Esophagus squamous epithelium (tissue), 5 donors: ENCODE data around the gene PLA2R1. TPM values are rescaled to one million over a fixed set of nuclear protein-coding genes. Genes with fewer than 3 reads are reported as not detected.
A peak's percentile ranks its signal among the peaks of the same experiment; 100 is the strongest.

Experiments used
- DNase-seq: peaks from one replicate; lab custom pipeline; 2025; lab: John Stamatoyannopoulos, UW
- H3K27ac ChIP-seq, 4 donors: fragments of 200-600 bp; sonication (generic); one replicate each; pipeline ENCODE4 v1.5.1; 2016 to 2019; ENCODE audit warnings: mild to moderate bottlenecking in 1 of 4
- H3K27me3 ChIP-seq, 4 donors: fragments of 200-600 bp; sonication (generic); 1 replicate in 3 of 4; 2 replicates in 1 of 4; pipeline versions ENCODE4 v1.5.1 to v1.6.0; 2017 to 2021; ENCODE audit warnings: antibody characterized with exemption in 1 of 4
- H3K36me3 ChIP-seq, 3 donors: fragments of 200-600 bp; sonication (generic); one replicate each; pipeline ENCODE4 v1.5.1; 2016 to 2019
- H3K4me1 ChIP-seq, 3 donors: fragments of 200-600 bp; sonication (generic); one replicate each; pipeline ENCODE4 v1.5.1; 2017 to 2019
- H3K4me3 ChIP-seq, 4 donors: fragments of 200-600 bp; sonication (generic); 1 replicate in 3 of 4; 2 replicates in 1 of 4; pipeline ENCODE4 v1.5.1; 2016 to 2019; ENCODE audit warnings: mild to moderate bottlenecking in 2 of 4, moderate library complexity in 1 of 4
- H3K9me3 ChIP-seq, 3 donors: fragments of 200-600 bp; sonication (generic); one replicate each; pipeline ENCODE4 v1.5.1; 2016 to 2019
- POLR2A ChIP-seq, 4 donors: fragments of 450-650 bp; IDR thresholded peaks; one replicate each; pipeline ENCODE4 v1.6.1; 2017; ENCODE audit warnings: antibody characterized with exemption in 4 of 4, mild to moderate bottlenecking in 4 of 4, moderate library complexity in 3 of 4
- WGBS, 2 donors: methylation state at CpG; one replicate each; pipeline ENCODE4 v1.1.5; 2018; 5-methylcytosine and 5-hydroxymethylcytosine counted together
- intact Hi-C: fragments of 100-400 bp; cut with DNase I; formaldehyde crosslinking; loops from one replicate; pipeline ENCODE4 v1.15.0; 2022
- total RNA-seq, 4 donors: library from RNA; depleted of rRNA; stranded (reverse); fragments of >200 nt; gene quantifications; one replicate each; pipeline ENCODE4 v1.1.0, GENCODE V29; 2016
- TF ChIP-seq, protein P1 (sequence below), 6 experiments: fragments of 450-650 bp in 4 of 6; fragments of 200-600 bp in 2 of 6; sonication (generic) in 2 of 6; IDR thresholded peaks; one replicate each; pipeline ENCODE4 v1.5.1; 2016 to 2019; ENCODE audit warnings: antibody characterized with exemption in 6 of 6, mild to moderate bottlenecking in 4 of 6, moderate library complexity in 4 of 6
- donor health status: DM: yes; HTN: yes; CAD: no.

PLA2R1 gene
- total RNA-seq, 4 donors from 2014 or later, result 9.2 to 18.9 (median 12.3) TPM

DNA sequence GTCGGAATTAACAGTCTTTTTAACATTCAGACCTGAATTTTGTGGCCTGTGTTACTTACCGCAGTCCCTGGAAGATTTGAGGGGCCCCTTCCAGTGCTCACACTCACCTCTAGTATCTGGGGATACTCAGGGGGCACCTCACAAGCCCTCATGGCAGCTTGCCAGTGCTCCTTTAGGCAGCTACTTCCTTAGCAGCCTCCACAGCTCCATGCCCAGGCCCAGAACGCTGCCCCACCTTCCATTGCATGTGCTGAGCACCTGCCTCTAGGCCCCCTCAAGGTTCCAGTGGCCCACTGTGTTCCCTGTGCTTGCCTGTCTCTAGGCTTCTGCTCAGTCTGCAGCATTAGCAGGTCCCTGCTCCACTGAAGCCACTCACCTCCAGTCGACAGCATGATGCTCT, 30.0 kb upstream of the PLA2R1 start:
- whole genome bisulfite sequencing, 2 donors, result 76 to 87% methylated on average over 2 to 4 of the region's 4 CpGs
- Histone ChIP-seq H3K36me3 (no peaks in the 10 kb centered on the region), H3K27me3 (no peaks in the 10 kb centered on the region), H3K9me3 (peaks cover 0 to 35% (median 22%) of the 10 kb centered on the region in 3 donors), H3K4me1 (peaks cover 0 to 5% (median 4%) of the 10 kb centered on the region in 3 donors), H3K4me3 (no peak overlapping the region), H3K27ac (peak overlapping the region in 3 of 4 donors; percentile 7 to 77 (median 58))
- no peak for DNase-seq
- TF ChIP-seq POLR2A (IDR thresholded peaks at IDR 0.05), result no peak
- TF ChIP-seq, protein P1, sequence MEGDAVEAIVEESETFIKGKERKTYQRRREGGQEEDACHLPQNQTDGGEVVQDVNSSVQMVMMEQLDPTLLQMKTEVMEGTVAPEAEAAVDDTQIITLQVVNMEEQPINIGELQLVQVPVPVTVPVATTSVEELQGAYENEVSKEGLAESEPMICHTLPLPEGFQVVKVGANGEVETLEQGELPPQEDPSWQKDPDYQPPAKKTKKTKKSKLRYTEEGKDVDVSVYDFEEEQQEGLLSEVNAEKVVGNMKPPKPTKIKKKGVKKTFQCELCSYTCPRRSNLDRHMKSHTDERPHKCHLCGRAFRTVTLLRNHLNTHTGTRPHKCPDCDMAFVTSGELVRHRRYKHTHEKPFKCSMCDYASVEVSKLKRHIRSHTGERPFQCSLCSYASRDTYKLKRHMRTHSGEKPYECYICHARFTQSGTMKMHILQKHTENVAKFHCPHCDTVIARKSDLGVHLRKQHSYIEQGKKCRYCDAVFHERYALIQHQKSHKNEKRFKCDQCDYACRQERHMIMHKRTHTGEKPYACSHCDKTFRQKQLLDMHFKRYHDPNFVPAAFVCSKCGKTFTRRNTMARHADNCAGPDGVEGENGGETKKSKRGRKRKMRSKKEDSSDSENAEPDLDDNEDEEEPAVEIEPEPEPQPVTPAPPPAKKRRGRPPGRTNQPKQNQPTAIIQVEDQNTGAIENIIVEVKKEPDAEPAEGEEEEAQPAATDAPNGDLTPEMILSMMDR (IDR thresholded peaks at IDR 0.05), result no peak
- intact Hi-C loops, result no loop called here

DNA sequence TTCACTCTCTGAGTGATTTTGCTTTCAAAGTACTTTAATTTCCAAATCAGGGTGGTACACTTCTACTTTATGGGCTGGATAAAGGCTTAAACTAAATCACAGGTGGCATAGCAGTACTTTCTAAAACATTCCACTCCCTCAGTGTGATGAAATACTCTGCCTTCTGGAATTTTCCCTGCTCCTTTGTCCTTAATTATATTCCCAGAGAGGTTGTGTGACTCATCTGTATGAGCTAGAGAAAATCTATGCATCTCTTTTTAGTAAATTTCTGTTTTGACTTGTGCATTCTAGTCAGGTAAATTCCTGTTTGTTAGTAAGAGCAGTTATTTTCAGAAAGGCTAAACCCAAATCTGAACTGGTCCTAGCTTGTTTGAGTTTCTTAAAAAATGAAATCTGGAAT, 29.0 kb upstream of the PLA2R1 start:
- Histone ChIP-seq H3K9me3 (peaks cover 4 to 46% (median 32%) of the 10 kb centered on the region in 3 donors), H3K4me3 (no peak overlapping the region), H3K4me1 (peaks cover 0 to 5% (median 4%) of the 10 kb centered on the region in 3 donors), H3K36me3 (no peaks in the 10 kb centered on the region), H3K27ac (peak overlapping the region; percentile 15 to 77 (median 48)), H3K27me3 (no peaks in the 10 kb centered on the region)
- no peak for TF ChIP-seq POLR2A (IDR thresholded peaks at IDR 0.05)
- TF ChIP-seq, protein P1 (IDR thresholded peaks at IDR 0.05), result no peak
- intact Hi-C loops, result no loop called here
- no peak for DNase-seq

DNA sequence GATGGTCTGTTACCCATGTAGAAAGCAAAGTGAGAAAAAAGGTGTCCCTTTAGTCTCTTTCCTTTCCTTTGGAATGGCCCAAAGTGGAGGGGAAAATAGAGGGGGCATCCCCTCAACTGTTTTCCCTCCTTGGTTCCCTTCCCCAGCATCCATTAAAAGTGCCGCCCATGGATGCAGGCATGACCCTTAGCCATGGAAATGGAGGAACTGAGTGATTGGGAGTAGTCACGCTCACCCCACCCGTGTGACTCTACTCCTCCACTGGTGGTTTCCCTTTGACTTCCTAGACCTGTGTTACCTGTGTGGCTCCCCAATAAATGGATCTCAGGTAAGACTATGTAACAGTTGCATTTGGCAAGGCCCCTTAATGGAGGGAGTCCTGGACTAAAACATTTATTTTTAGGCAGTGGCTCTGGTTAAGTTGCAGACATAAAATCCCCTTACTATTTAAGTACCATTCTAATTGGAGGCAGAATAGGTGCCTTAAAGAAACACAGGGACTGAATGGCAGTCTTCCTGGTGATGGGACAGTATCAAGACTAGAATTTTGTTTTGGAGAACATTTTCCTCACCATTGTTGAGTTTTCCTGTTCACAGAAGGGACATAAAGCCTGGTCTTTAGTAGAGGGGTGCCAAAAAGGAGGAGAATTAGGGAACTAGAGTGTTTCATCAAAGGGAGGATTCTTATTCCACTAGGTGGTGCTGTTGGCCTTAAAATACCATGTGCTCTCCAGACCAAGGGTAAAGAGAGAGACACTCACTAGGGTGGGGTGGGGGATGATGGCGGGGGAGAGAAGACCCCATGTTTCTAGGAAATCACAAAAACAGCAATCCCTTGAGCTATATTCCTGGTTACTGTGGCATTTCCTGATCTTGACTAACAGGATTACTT, 25.7 kb upstream of the PLA2R1 start:
- DNase-seq, result no peak
- Histone ChIP-seq H3K27ac (no peak overlapping the region), H3K9me3 (peaks cover 4 to 72% (median 44%) of the 10 kb centered on the region in 3 donors), H3K36me3 (no peaks in the 10 kb centered on the region), H3K27me3 (no peaks in the 10 kb centered on the region), H3K4me3 (no peak overlapping the region), H3K4me1 (peaks cover 0 to 5% (median 4%) of the 10 kb centered on the region in 3 donors)
- no peak for TF ChIP-seq POLR2A (IDR thresholded peaks at IDR 0.05)
- TF ChIP-seq, protein P1 (IDR thresholded peaks at IDR 0.05), result peak in 4 of 6 experiments; percentile 16 to 56 (median 22)
- intact Hi-C loops, result no loop called here
- WGBS, 2 donors, result 69 to 87% methylated on average over 4 of the region's 4 CpGs

DNA sequence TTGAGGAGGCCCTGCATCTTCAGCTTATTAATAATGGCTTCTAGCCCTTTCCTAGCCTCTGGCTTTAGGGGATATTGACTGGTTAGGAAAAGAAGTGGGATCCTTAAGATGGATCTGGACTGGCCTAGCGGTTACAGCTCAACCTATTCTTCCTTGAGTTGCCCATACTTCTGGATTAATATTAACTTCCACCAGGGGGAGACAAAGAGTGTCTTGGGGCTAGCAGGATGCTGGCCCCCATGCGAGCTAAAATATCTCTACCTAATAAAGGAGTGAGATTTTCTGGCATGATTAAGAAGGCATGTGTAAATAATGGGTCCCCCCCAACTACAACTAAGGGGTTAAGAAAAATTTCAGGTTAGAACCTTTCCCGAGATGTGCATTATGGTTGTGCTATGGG, 23.2 kb upstream of the PLA2R1 start:
- intact Hi-C loops, result no loop called here
- Histone ChIP-seq H3K4me1 (peaks cover 0 to 7% (median 0%) of the 10 kb centered on the region in 3 donors), H3K27me3 (no peaks in the 10 kb centered on the region), H3K36me3 (no peaks in the 10 kb centered on the region), H3K9me3 (peaks cover 4 to 68% (median 44%) of the 10 kb centered on the region in 3 donors), H3K4me3 (no peak overlapping the region), H3K27ac (no peak overlapping the region)
- DNase-seq, result no peak
- no peak for TF ChIP-seq POLR2A (IDR thresholded peaks at IDR 0.05)
- TF ChIP-seq, protein P1 (IDR thresholded peaks at IDR 0.05), result peak in 1 of 6 experiments; percentile 36
- 82 to 95% methylated on average over 3 of the region's 3 CpGs for WGBS, 2 donors
